Body of pancreas (tissue), 4 donors: ENCODE results near the gene CCDC33.

ENCODE experiments used
- POLR2A ChIP-seq, 3 donors: fragments of 450-650 bp; IDR thresholded peaks; one replicate each; pipeline ENCODE4 v1.6.1; 2016; ENCODE audit warnings: antibody characterized with exemption in 3 of 3, mild to moderate bottlenecking in 2 of 3
- TF ChIP-seq, protein P1 (sequence below), 7 experiments: fragments of 450-650 bp in 4 of 7; fragments of 200-600 bp in 3 of 7; sonication (generic) in 3 of 7; IDR thresholded peaks; one replicate each; pipeline ENCODE4 v1.5.1; 2016 to 2019; ENCODE audit warnings: antibody characterized with exemption in 7 of 7

DNA sequence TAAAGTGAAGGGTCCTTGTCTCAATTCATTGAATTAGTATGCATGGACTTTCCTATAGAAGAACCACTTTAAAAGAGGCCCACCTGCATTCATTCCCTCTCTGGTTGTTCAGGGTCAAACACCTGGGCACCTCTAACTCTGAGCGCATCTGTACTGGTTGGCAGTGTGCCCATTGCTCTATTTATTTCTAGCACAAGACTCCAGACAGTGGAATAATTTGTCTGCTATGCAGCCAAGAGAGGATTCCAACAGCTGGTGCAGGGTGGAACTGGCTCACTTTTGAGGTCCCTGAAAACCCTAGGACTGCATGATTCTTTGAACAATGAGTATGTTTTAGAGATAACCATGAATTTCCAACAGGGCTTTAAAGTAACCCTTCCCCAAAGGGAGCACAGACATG, 57.9 kb downstream of the CCDC33 start:
- TF ChIP-seq, protein P1, sequence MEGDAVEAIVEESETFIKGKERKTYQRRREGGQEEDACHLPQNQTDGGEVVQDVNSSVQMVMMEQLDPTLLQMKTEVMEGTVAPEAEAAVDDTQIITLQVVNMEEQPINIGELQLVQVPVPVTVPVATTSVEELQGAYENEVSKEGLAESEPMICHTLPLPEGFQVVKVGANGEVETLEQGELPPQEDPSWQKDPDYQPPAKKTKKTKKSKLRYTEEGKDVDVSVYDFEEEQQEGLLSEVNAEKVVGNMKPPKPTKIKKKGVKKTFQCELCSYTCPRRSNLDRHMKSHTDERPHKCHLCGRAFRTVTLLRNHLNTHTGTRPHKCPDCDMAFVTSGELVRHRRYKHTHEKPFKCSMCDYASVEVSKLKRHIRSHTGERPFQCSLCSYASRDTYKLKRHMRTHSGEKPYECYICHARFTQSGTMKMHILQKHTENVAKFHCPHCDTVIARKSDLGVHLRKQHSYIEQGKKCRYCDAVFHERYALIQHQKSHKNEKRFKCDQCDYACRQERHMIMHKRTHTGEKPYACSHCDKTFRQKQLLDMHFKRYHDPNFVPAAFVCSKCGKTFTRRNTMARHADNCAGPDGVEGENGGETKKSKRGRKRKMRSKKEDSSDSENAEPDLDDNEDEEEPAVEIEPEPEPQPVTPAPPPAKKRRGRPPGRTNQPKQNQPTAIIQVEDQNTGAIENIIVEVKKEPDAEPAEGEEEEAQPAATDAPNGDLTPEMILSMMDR (IDR thresholded peaks at IDR 0.05) = no peak
- TF ChIP-seq POLR2A (IDR thresholded peaks at IDR 0.05) = no peak
